Body of pancreas (tissue), 4 donors: ENCODE results near the gene RHAG.

Experiments
- CTCF ChIP-seq, 7 experiments: fragments of 450-650 bp in 4 of 7; fragments of 200-600 bp in 3 of 7; sonication (generic) in 3 of 7; IDR thresholded peaks; one replicate each; pipeline ENCODE4 v1.5.1; 2016 to 2019; ENCODE audit warnings: antibody characterized with exemption in 7 of 7
- POLR2A ChIP-seq, 3 donors: fragments of 450-650 bp; IDR thresholded peaks; one replicate each; pipeline ENCODE4 v1.6.1; 2016; ENCODE audit warnings: antibody characterized with exemption in 3 of 3, mild to moderate bottlenecking in 2 of 3

- TF ChIP-seq CTCF (IDR thresholded peaks at IDR 0.05) (no peak), POLR2A (IDR thresholded peaks at IDR 0.05) (no peak)
Observed at GRCh38 chr6:49634836-49635218, 1.8 kb downstream of the RHAG start.
